NK-92 (cell line): ENCODE results near the gene STX18.

Experiments
- DNase-seq: peaks from one replicate; lab custom pipeline; 2025; ENCODE audit not compliant: unreplicated experiment; lab: John Stamatoyannopoulos, UW

Gene STX18

DNA sequence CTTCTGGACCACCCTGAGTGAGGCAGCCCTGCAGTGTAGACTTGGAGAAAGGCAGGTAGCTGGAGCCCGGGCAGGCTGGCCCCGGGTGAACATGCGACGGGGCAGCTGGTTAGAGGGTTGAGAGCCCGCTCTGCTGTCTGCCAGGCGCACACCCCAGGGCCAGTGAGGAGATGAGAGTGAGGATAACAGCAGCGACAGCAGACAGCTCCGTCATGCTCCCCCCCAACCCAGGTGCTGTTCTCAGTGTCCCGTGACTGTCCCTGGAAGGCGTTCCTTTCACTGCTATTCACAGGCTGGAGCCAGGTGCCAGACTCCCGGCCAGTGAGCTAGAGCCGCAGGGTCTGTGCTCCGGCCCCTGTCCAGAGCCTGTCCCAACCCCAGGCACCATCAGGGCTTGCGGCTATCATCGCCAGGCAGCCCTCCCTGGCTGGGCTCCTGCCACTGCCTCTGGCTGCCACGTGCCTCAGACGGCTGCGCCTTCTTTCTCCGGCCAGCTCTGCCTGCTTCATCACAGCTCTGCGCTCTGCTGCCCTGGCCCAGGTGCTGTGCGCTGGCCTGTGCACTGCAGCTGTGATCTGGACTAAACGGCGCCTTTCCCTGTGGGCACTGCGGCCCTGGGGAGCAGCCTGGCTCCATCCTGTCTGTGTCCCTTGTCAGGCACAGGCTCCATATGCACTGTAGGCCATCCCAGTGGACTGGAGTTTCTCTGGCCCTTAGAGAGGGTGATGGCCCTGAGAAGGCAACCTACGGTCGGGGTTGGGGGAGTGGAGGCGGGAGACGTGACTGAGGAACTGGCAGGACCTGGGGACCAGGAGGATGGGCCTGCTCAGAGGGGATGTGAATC is 135.2 kb downstream of the STX18 start:
- DNase-seq, result no peak

DNA sequence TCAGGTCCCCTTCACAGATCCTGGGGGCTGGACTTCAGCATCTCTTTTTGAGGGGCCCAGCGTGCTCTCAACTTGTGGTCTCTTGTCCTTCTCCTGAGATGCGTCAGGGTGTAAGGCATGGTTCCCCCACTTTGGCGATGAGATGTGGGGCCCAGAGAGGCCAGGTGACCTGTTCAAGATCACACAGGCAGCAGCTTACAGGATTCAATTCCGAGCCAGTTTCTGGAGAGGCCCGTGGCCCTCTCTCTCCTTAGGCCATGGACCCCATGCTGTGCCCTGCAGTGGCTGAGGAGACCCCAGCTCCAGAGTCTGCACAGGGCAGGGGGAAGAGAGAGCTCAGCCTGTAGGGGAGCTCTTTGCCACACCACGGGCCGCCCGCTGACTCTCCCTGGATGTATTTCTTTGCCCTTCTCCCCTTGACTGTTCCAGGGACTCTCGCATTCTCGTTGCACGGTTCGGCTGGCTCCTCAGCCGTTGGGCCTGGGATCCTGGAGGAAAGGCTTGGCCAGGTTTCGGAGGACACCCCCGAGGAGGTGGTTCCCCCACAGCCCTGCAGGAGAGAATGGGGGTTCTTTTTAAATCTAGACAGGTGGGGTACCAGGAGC is 136.4 kb downstream of the STX18 start:
- no peak for DNase-seq

DNA sequence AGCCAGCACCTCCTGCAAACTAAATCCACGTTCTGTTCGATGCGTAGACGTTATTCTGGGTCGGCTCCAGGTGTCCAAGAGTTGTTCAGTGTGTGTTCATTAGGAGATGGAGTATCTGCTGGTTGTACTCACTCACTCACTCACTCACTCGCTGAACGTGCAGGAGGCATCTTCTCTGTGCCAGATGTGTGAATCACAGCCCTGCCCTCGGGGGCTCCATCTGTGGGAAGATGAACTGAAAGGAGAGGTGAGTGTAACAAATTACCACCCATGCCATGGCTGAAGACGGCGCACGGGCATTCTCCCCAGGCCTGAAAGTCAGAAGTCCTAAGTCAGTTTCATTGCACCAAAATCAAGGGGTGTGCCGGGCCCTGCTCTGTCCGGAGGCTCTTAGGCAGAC is 138.9 kb downstream of the STX18 start:
- no peak for DNase-seq

DNA sequence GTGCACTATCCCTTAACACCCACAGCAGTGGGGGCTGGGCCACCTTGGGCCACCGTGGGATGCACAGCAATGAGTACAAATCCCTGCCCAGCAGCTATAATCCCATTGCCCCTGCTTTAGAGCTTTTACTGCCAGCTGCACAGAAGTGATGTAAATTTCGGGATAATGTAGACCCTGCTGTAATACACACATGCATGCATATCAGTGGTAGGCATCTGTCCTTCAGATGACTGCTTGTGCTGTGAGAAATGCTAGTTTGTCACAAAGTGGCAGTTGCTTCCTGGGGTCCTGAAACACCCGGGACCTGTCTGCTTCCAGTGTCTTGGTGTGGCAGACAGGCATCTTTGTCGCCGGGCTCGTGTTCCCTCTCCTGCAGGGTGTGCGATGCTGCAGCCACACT is 140.8 kb downstream of the STX18 start:
- DNase-seq, result no peak

DNA sequence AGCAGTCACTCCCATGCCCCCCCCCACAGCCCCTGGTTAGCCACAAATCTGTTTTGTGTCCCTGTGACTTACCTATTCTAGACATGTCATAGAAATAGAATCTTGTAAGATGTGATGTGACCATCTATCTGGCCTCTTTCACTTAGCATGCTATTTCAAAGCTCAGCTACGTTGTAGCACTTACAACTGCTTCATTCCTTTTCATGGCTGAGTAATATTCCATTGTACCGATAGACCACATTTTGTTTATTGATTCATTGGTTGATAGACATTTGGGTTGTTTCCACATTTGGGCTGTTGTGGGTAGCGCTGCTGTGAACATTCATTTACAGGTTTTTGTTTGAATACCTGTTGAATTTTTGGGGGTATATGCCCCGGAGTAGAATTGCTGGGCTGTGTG is 143.4 kb downstream of the STX18 start:
- DNase-seq, result no peak

DNA sequence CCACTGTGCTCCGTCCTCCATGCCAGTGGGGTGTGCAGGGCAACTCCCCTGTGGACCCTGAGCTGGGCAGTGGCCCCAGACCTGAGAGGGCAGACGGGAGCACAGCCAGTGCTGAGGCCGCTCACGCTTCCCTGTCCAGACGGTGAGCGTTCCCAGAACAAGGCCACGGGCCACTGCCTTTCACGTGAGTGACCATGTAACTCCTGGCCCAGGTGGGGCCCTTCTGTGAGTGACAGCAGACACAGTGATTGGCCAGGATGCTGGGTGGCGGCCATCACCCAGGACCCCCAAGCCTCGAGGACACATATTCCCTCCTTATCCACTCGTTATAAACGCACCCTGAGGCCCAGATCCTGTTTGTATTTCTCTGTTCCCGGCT is 144.4 kb downstream of the STX18 start:
- no peak for DNase-seq

DNA sequence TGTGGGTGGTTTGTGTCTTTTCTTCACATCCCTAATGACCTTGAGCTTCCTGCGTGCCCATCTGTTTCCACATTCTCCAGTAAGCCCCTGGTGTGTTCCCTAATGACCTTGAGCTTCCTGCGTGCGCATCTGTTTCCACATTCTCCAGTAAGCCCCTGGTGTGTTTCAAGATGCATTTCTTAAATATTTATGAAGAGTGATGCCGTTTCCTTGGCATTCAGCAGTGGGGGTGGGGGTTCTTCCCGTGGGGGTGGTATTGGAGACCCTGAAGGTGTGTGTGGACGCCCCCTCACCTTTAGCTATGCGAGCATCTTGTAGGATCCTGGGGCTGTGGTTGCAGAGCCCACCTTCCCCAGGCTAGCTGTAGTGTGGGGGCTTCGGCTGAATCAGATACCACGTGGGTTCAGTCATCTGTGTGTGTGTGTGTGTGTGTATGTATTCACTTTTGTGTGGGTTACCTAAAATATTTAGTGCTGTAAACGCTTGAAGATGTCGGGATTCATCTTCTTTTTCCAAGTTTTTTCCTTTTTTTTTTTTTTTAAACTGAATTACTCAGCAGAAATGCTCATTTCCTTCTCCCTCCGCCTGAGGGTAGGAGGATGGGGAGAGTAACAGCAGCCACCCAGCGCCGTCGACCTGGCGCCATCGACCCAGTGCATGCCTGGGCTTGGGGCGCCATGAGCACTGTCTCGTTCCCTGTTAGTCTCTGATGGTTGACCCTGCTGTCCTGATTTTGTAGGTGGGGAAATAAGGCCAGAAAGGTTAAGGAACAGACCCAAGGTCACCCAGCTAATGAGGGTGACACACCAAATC is 145.0 kb downstream of the STX18 start:
- DNase-seq, result no peak

DNA sequence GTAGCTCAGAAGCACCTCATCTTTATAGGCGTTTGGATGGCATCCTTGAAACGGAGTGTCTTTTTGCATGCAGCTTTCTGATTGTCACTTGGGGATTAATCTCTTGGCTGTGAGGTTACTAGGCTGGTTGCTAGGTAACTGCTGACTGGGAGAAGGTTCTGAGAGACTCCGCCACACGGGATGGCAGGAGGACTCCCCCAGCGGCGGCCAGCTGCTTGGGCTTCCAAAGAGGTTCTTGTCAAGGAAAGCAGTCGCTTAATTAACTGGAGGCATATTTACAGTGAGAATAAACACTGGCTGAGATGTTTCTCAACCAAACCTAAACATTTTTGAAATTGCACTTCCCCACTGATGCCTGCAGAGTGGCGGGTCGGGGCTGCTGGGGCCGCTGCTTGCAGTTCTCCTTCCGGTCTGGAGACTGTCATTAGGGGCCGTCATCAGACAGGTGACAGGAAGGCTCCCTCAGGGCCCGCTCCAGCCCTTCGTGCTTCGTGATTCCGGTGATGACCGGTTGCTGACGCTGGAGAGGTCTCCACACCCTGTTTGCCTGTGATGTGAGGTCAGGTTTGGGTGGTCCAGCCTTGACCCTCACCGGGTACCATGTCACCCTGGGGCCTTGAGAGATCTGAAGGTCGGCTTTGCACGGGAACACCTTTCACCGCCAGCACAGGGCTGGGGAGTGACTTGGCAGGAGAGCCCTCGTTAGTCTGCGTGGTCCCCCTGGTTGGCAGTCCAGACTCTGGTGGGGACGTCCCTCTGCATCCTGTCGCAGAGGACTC is 145.8 kb downstream of the STX18 start:
- no peak for DNase-seq

DNA sequence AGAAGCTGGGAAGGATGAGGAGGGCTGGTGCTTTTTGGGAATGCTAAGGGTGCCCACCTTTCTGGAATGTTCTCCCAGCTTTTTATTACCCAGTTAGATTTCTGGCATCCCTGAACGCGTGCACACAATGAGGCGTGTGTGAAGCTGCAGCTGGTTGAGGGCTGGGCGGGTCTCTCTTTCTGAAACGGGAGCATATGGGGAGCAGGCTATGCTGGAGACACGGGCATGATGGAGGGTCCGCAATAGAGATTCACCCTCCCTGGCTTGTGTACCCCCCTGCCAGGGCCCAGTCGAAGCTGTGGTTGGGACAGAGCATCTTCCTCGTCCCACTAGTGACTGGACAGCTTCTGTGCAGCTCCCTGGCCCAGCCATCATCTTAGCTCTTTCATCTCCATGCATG is 146.5 kb downstream of the STX18 start:
- DNase-seq, result no peak

DNA sequence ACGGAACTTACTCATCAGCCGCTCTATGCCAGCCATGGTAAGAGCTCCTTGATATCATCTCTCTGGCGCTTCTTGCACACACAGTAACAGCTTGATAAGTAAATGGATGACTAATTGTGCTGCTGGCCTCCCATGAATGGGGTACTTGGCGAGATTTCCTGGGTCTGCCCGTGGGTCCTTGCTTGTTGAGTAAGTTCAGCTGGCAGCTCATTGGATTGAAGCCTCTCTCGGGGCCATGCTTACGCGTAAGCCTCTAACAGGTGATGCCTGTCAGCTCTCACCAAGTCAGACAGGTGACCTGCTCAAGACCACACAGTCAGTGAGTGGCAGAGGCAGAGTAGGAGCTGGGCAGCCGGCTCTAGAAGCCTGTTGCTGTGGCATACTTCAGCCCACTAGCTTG is 147.2 kb downstream of the STX18 start:
- DNase-seq, result no peak

DNA sequence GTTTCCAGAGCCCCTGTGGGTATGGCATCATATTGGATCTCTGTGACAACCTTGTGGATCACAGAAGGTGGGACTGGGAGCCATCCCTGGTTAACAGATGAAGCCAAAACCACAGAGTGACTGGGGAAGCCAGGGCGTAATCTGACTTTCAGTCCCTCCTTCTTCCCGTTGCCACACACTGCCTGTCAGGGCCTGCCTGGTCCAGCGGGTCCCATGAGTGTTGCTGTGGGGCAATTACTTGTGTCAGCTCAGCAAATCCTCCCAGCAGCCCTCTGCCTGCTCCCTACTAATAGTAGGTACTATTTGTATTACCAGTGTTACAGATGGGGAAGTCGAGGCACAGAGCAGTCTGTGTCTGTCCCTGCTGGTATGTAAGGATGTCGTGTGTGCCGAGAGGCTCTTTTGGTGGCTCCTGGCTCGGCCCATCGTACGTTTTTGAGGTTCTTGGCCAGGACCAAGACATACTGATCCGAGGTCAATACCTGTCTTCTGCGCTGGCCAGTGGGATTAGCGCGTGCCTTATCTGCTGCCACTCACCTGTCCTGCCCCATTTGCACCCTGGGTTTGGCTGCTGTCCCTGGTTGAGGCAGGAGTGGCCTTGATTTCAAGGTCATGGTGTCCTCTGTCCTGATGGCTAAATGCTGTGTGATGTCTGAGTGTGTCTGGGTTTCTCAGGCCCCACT is 149.2 kb downstream of the STX18 start:
- no peak for DNase-seq

DNA sequence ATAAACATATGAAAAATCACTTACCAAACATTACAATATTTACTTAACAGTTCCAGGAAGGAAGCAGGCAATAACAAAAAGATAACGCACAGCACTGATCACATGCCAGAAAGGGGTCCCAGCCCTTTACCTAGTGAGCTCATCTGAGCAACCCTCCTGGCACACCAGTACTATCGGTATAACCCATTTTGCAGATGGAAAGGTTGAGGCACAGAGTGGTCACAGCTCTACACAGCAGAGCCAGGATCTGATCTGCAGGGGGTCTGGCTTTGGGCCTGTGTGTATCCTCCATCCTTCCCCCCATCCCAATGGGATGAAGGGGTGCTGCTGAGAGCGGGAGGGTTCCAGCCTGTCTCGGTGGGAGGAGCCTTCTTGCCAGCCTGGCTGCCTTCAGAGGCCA is 150.0 kb downstream of the STX18 start:
- no peak for DNase-seq

DNA sequence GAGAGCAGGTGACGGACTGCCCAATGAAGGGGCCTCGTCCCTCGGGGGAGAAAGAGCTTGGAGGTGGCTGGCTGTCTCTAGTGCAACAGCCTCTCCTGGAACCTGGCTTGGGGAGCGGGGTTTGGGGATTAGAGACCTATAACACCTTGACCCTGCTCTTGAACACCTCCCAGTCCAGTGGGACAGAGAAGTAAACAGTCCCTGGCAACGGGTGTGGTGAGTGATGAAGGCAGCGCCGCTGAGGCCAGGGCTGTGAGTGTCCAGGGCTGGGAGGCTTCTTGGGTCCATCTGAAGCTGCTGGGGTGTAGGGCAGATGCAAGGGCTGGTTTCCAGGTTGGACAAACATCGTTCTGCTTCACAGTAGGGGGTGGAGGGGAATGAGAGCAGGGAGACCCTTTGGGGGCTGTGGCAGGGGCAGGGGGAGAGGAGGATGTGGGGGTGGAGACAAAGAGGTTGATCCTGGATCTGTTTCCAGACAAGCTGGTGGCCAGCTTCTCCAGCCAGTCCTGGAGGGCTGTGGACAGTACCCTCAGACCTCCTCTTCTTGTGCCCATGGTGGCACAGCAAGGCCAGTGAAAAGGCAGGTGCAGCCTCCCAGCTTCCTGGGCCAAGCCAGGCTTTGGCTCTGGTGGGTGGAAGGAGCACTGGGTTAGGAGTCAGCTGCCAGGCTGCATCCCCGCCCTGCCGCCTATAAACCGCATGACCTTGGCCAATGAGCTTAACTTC is 151.2 kb downstream of the STX18 start:
- DNase-seq, result no peak

DNA sequence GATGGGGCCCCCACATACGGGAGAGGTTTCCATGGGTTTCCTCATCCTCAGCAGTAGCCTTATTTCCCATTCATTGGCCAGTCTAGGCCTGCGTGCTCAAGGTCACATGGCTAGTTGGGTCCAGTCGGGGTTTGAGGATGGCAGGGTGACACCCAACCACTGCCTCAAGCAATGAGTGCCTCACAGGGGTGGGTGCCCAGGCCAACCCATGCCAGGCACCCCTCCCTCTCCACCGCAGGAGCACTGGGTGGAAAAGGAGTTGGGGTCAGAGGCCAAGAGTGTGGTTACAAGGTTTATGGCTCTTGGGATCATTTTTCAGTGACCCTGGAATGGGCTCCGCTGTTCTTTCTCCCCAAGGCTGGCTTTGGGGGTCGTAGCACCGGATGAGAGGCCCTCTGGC is 151.8 kb downstream of the STX18 start:
- DNase-seq, result no peak

DNA sequence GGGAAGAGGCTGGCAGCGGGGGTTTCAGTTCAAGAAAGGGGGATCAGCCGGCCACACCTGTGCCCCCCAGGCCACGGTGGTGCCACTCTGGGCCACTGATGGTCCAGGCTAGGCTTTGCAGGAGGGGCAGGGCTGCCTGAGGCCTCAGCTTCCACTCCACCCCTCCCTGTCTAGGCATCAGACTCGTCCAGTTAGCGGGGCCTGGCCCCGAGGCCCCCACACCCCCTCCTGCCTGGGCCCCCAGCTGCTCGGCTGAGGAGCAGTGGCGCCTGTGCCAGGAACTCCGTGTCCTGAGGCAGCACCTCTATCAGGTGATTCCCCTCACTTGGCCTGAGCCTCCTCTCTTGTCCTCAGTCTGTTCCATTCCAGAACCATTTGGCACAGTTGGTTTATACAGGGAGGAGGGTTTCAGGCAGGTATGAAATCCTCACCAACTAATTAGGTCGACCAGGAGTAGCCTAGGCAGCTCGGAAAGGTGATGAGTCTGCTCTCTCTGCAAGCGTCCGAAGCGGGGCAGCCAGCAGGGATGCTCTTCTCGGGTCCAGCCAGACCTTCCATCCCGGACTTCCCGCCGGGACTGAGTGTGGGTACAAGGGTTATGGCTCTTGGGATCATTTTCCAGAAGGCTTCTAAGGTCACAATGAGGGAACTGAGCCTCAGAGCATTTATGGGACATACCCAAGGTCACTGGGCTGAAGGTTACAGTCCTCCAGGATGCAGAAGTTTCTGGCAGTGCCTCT is 152.8 kb downstream of the STX18 start:
- no peak for DNase-seq

DNA sequence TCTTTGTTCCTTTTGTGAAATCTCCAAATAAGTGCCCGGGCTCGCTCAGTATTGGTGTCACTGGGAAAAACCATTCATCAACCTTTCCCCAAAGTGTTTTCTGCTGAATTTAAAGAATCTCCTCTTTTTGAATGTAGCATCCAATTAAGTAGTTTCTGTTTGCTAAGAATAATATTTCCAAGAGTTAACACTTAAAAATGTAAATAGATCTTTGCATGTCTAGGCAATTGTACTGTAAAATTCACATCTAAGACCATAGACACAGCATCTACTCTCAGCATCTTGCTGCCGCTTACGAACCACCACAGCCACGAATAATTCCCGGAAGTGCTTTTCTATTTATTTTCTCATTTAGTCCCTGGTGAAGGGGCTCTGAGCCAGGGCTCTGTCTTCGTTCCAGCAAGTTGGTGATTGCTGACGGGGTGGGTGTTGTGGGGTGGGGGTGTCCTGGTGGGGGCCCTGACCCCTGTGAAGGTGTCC is 153.5 kb downstream of the STX18 start:
- DNase-seq, result no peak

DNA sequence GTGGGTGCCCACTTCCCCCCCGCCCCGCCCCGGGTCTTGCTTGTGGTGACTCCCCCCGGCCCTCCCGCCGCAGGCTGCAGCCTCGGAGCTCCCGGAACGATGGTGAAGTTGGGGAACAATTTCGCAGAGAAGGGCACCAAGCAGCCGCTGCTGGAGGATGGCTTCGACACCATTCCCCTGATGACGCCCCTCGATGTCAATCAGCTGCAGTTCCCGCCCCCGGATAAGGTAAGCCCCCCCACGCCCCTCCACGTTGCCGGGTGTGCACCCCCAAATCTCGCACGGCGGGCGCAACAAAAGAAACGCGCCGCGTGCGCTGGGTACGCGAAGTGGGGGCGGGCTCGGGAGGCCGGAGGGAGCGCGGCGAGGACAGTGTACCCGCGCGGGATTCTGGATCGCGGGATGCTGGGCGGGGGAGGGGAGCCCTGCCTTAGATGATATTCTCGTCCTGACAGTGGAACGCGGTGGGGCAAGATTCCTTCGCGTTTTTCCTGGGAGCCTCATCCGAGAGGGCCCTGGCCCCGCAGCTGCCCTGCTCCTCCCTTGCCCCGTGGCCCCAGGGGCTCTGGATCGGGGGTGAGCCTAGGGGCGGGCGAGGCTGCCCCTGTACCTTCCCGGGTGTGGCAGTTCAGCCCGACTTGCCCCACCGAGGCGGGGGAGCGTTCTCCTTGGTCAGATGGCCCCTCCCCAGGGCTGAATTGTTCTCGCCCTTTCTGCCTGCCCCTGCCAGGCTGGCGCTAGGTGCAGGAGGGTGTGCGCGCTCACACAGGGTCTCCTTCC is 154.1 kb downstream of the STX18 start:
- no peak for DNase-seq

DNA sequence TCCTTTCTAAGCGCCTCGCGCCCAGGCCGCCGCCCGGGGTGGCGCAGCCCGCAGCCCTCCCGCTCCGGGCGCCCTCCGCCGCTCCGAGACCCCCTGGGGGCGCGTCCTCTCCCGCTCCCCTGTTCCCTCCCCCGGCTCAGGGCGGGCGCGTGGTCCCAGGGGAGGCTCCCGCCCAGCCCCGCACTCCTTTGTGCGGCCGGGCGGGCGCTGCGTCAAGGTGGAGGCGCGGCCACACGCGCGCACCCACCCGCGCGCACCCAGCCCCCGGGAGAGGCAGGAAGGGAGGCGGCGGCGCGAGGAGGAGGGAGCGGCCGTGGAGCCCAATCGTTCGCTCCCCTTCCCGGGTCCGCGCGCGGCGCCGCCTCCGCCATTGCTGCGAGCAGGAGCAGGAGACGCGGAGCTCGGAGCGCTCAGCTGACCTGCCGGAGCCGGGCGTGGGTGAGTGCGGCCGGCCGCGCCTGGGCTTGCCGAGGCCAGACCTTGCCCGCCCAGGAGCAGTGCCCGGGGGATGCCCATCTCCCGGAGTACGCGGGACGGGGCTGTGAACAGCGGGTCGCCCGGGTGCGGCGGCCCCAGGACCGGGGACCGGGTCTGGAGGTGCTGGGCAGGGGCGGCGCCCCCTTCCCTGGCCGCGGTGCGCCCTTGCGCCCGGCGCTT is 155.0 kb downstream of the STX18 start, which contains the start of gene NSG1:
Gene NSG1 (plus strand): TSS at position 367 of the 657 bp plus-strand sequence. CDS start 528 bp downstream, outside the sequence.
- no peak for DNase-seq
